GM18861 (cell line): ENCODE measurements around the gene EXOC6B.

Experiments
- ATAC-seq: cut with Tn5 transposase; IDR thresholded peaks from one replicate; pipeline ENCODE4 v1.9.1; 2021; ENCODE audit not compliant: unreplicated experiment

The EXOC6B gene

GRCh38 chr2:72793798-72794440 is 31.9 kb downstream of the EXOC6B start:
- ATAC-seq: no peak

- no peak for ATAC-seq
Observed at GRCh38 chr2:72789241-72789640, 36.6 kb downstream of the EXOC6B start.

DNA sequence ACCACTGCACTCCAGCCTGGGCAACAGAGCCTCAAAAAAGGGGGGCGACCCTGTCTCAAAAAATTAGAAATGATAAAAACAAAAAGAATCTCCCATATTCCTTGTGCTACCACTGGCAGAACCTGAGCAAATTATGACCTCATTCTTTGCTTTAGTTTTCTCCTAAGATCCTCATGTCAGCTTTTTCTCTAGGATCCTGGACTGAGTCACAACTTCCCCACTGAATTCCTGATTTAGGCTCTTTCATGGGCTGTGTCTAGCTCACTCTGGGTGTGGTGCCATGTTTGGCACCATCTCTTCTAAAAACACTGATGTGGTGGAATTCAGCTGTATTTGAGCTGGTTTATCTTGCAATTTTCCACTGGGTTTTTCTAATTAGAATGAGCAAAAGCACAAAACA is 37.1 kb downstream of the EXOC6B start:
- ATAC-seq: no peak

- no peak for ATAC-seq
Observed at GRCh38 chr2:72785517-72785916, 40.3 kb downstream of the EXOC6B start.

DNA sequence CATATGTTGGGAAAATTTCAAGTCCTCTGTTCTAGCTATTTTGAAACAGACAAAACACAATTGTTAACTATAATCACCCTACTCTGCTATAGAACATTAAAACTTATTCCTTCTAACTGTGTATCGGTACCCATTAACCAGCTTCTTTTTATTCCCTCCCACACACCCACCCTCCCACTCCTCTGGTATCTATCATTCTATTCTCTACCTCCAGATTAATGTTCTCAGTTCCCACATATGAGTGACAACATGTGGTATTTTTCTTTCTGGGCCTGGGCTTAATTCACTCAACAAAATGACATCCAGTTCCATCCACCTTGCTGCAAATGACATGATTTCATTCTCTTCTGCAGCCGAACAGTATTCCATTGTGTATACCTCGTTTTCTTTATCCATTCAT is 43.3 kb downstream of the EXOC6B start:
- ATAC-seq: no peak

DNA sequence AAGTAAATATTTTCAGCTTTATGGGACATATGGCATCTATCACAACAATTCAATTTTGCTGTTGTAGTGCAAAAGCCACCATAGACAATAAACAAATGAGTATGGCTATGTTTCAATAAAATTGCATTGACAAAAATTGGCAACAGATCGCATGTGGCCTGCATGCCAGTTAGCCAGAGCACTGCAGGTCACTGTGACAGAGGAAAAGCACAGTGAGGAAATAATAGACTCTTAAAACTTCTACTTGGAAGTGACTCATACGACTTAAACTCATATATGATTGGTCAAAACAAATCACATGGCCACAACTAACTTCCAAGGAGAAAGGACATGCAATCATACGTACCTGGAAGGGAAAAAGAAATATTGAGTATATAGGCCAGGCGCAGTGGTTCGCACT is 44.4 kb downstream of the EXOC6B start:
- no peak for ATAC-seq

GRCh38 chr2:72780477-72780876 is 45.4 kb downstream of the EXOC6B start:
- ATAC-seq: no peak

- ATAC-seq: no peak
Observed at GRCh38 chr2:72779495-72779894, 46.3 kb downstream of the EXOC6B start.

DNA sequence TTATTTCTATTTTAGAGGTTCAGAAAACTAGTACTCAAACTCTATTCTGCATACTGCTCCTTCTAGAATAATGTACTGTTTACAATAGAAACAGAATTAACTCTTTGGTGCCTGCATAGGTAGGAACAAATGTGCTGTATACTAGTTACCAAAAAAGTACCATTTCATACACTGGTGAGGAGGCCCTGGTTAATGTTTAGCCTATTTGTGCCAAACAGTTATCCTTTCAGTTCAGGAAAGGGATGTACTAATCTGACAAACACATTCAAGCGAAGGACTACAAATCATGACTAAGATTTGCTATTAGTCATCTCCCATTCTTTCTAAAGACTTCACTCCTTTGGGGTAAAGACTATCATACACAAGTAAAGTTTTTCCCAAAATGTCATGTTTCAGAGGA is 47.4 kb downstream of the EXOC6B start:
- peak; percentile 59 for ATAC-seq

- ATAC-seq: peak; percentile 71
Observed at GRCh38 chr2:72770879-72771461, 54.9 kb downstream of the EXOC6B start.

DNA sequence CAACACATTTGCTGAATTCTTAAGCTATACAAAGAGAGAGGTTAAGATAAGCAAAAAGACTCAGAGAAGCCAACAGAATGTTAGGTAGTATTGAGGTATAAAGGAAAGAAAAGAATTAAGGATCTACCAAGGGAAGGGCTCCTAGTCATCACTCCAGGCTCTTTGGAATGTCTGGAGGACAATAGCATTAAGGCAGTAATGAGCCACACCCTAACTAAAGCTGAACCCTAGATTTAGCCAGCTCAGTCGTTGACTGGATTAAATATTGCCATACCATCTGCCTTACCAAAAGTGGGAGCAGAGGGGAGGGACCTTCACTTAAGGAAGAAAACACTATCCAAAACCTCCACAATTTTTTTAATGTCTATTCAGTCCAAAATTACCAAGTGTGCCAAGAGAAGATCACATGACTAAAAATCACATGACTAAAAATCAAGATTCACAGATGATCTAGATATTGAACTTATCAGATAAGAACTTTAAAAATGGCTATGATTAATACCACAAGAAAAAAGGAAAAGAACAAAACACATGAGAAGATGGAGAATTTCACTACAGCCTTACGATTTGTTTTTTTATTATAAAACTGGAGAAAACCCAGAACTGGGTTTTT is 59.7 kb downstream of the EXOC6B start:
- ATAC-seq: no peak

- no peak for ATAC-seq
Observed at GRCh38 chr2:72762276-72762675, 63.6 kb downstream of the EXOC6B start.

DNA sequence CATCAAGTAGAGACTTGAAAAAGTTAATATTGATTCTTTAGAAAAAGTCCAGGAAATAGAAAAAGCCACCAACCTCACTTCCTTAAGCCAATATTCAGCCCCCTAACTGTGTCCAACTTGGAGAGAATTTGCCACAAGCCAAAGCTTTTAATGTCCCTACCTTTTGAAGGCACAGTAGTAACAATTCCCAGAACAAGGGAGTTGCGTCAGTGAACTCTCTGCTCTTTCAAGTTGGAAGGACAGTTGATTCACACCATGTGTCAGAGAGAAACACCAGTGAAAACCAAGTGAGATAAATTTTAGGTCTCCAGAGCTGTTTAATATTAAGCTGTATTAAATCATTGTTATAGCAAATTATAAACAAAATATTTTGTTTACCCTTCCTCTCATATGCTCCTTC is 66.1 kb downstream of the EXOC6B start:
- ATAC-seq: no peak

- no peak for ATAC-seq
Observed at GRCh38 chr2:72757177-72757775, 68.6 kb downstream of the EXOC6B start.

DNA sequence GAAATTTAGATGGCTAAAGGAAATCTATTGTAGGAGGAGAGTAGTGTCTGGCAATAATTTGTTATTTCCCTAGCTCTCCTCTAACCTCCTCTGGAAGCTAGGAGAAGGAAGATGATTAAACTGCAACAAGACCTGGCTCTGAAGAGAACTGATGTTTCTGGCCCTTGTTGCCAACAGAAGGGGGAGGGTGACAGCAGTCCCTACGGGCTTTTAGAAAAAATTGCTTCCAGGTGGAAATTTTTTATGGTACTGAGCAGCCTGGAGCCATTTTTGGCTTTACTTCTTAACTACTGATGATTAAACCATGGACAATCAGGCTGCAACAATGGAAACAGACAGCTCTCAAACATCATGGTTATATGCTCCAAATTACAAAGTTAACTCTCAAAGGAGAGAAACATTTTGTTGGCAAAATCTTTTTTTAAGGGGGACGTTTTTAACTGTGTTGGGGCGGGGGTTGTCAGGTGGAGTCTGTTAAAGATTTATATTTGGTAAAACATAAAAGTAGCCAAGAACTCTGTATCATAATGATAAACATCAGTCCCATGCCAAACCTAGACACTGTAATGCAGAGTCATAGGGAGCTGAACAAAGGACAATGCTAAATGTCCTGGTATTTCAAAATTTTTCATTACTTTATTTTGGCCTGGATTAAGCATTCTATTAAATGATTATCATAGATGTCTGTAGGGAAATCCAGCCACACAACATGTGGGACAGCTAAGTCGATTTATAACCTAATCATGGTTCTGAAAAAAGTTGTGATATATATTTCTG is 70.0 kb downstream of the EXOC6B start:
- no peak for ATAC-seq

GRCh38 chr2:72754628-72755320 is 71.1 kb downstream of the EXOC6B start:
- ATAC-seq: no peak

- ATAC-seq: no peak
Observed at GRCh38 chr2:72750977-72751639, 74.7 kb downstream of the EXOC6B start.

GRCh38 chr2:72750466-72750865 is 75.4 kb downstream of the EXOC6B start:
- no peak for ATAC-seq

DNA sequence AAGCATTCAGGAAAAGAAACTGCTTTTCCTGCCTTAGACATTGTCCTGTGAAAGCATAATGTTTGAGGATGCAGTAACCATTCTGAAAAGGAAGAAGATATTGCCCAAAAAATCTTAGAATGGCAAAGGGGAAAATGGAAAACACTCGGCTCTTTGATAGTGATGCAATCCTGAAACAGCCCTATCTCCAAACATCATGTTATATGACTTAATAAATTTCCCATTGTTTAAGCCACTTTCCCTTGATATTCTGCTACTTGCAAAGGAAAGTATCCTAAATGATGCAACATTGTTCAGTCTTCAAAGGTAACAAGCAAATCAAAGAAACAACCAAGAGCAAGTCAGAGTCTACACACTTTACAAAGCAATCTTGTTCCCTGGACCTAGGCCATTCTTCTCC is 78.5 kb downstream of the EXOC6B start:
- no peak for ATAC-seq

DNA sequence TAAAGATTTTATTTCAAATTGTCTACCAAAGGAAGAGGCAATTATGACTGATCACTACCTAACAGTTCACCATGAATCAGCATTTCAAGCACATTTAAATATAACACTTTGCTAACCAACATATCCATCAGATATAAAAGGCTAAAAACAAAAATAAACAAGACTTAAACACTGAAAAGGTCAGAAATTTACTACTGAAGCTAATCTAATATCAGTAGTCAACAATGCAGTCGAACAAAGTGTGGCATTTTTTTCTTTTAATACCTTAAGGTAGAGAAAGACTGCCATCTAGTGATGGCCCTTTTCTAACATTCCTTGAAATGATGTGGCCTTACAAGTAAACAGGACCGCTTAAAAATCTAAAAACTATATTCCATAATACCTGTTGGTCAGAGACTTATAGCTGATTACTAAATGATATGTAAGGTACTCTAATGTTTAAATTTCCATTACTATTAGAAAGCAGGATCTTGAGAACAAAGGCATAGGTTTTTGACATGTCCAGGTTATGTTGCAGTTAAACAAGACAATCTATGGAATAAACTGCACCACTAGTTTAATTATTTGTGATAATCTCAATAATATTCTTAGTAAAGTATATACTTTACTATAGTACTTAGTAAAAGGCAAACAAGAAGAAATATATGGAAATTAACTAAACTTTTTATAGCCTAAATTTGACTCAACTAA is 80.0 kb downstream of the EXOC6B start:
- no peak for ATAC-seq
